ENCODE data around the gene CNIH2. TPM values are rescaled to one million over a fixed set of nuclear protein-coding genes. Genes with fewer than 3 reads are reported as not detected.

Gene CNIH2
- total and polyA plus RNA-seq, 8 donors = 0.81 to 5.2 (median 3.6) TPM

GRCh38 chr11:66282468-66283455, 4.8 kb downstream of the CNIH2 start:
- Histone ChIP-seq H3K27me3 (peaks cover 0 to 10% of the 10 kb centered on the region in 2 donors), H3K9me3 (no peaks in the 10 kb centered on the region), H3K4me3 (no peak overlapping the region), H3K27ac (no peak overlapping the region), H3K36me3 (peaks cover 0 to 20% of the 10 kb centered on the region in 2 donors), H3K4me1 (peaks cover 3 to 27% of the 10 kb centered on the region in 2 donors)
- peak; percentile 93 to 99 for TF ChIP-seq CTCF (IDR thresholded peaks at IDR 0.05)
- peak; percentile 92 for ATAC-seq
- intact Hi-C loops (cut with DNase I) = no loop called here
- peak; percentile 91 to 100 (median 98) for DNase-seq

- TF ChIP-seq CTCF (IDR thresholded peaks at IDR 0.05) = no peak
- ATAC-seq = no peak
- Histone ChIP-seq H3K9me3 (no peaks in the 10 kb centered on the region), H3K4me3 (no peak overlapping the region), H3K36me3 (peaks cover 0 to 20% of the 10 kb centered on the region in 2 donors), H3K4me1 (peaks cover 9 to 29% of the 10 kb centered on the region in 2 donors), H3K27ac (no peak overlapping the region), H3K27me3 (peaks cover 0 to 5% of the 10 kb centered on the region in 2 donors)
- intact Hi-C loops (cut with DNase I) = no loop called here
- no peak for DNase-seq
Measured at GRCh38 chr11:66283461-66284105, 5.6 kb downstream of the CNIH2 start.

GRCh38 chr11:66284526-66285078, 6.6 kb downstream of the CNIH2 start:
- no peak for TF ChIP-seq CTCF (IDR thresholded peaks at IDR 0.05)
- ATAC-seq = no peak
- Histone ChIP-seq H3K4me1 (peaks cover 9 to 33% of the 10 kb centered on the region in 2 donors), H3K27ac (no peak overlapping the region), H3K9me3 (no peaks in the 10 kb centered on the region), H3K4me3 (no peak overlapping the region), H3K27me3 (no peaks in the 10 kb centered on the region), H3K36me3 (peaks cover 0 to 20% of the 10 kb centered on the region in 2 donors)
- DNase-seq = no peak
- intact Hi-C loops (cut with DNase I) = no loop called here

- Histone ChIP-seq H3K36me3 (peaks cover 0 to 20% of the 10 kb centered on the region in 2 donors), H3K27ac (no peak overlapping the region), H3K4me3 (no peak overlapping the region), H3K9me3 (no peaks in the 10 kb centered on the region), H3K4me1 (peaks cover 12 to 40% of the 10 kb centered on the region in 2 donors), H3K27me3 (peaks cover 0 to 7% of the 10 kb centered on the region in 2 donors)
- DNase-seq = no peak
- intact Hi-C loops (cut with DNase I) = no loop called here
- no peak for TF ChIP-seq CTCF (IDR thresholded peaks at IDR 0.05)
- no peak for ATAC-seq
Measured at GRCh38 chr11:66285250-66285947, 7.4 kb downstream of the CNIH2 start.

Measured in left lung (tissue), 10 donors.